HEK293 (cell line): ENCODE measurements around the gene AFF1.

Experiments
- ATF2 ChIP-seq: fragments of 450-650 bp; formaldehyde crosslinking; IDR thresholded peaks from 2 replicates; pipeline ENCODE4 v1.5.1; 2016; ENCODE audit warnings: missing biosample characterization, missing genetic modification characterization, low read depth
- ELK4 ChIP-seq: IDR thresholded peaks from 2 replicates; pipeline ENCODE4 v1.6.1; 2011; ENCODE audit warnings: mild to moderate bottlenecking, low read depth, low read length, borderline replicate concordance
- GLI2 ChIP-seq: fragments of 450-650 bp; formaldehyde crosslinking; IDR thresholded peaks from 2 replicates; pipeline ENCODE4; 2017; ENCODE audit warnings: missing biosample characterization, missing genetic modification characterization, low read depth, borderline replicate concordance
- KLF10 ChIP-seq: fragments of 450-650 bp; IDR thresholded peaks from 2 replicates; pipeline ENCODE4 v1.5.1; 2018; ENCODE audit warnings: missing biosample characterization, mild to moderate bottlenecking, missing genetic modification characterization
- SP2 ChIP-seq: fragments of 450-650 bp; formaldehyde crosslinking; IDR thresholded peaks from 2 replicates; pipeline ENCODE4 v1.5.1; 2016; ENCODE audit warnings: missing biosample characterization, missing genetic modification characterization
- YY1 ChIP-seq: fragments of 450-650 bp; formaldehyde crosslinking; IDR thresholded peaks from 2 replicates; pipeline ENCODE4 v1.5.1; 2018; ENCODE audit warnings: missing biosample characterization, missing genetic modification characterization
- ZBTB1 ChIP-seq: fragments of 450-650 bp; formaldehyde crosslinking; IDR thresholded peaks from 2 replicates; pipeline ENCODE4 v1.5.1; 2016; ENCODE audit warnings: missing biosample characterization, missing genetic modification characterization
- ZBTB21 ChIP-seq: fragments of 450-650 bp; formaldehyde crosslinking; IDR thresholded peaks from 2 replicates; pipeline ENCODE4 v1.5.1; 2017; ENCODE audit warnings: missing biosample characterization, missing genetic modification characterization
- ZNF18 ChIP-seq: fragments of 450-650 bp; formaldehyde crosslinking; IDR thresholded peaks from 2 replicates; pipeline ENCODE4 v1.5.1; 2016; ENCODE audit warnings: missing biosample characterization, missing genetic modification characterization
- ZNF19 ChIP-seq: fragments of 450-650 bp; formaldehyde crosslinking; IDR thresholded peaks from 2 replicates; pipeline ENCODE4; 2016; ENCODE audit warnings: missing biosample characterization, missing genetic modification characterization, low read depth
- ZNF513 ChIP-seq: fragments of 450-650 bp; IDR thresholded peaks from 2 replicates; pipeline ENCODE4 v1.5.1; 2018; ENCODE audit warnings: missing biosample characterization, missing genetic modification characterization
- ZNF704 ChIP-seq: fragments of 450-650 bp; formaldehyde crosslinking; IDR thresholded peaks from 2 replicates; pipeline ENCODE4 v1.5.1; 2016; ENCODE audit warnings: missing biosample characterization, missing genetic modification characterization
- ZNF747 ChIP-seq: fragments of 450-650 bp; formaldehyde crosslinking; IDR thresholded peaks from 2 replicates; pipeline ENCODE4 v1.5.1; 2016; ENCODE audit warnings: missing biosample characterization, missing genetic modification characterization

GRCh38 chr4:87074121-87074488 lies 139.3 kb downstream of the AFF1 start:
- TF ChIP-seq ZNF704 (tag by site-specific recombination), result no peak
- no peak for TF ChIP-seq ZNF18 (tag by site-specific recombination)
- no peak for TF ChIP-seq SP2 (tag by site-specific recombination)
- no peak for TF ChIP-seq ZNF513
- no peak for TF ChIP-seq ZNF747 (tag by site-specific recombination)
- TF ChIP-seq GLI2 (tag by site-specific recombination), result no peak
- no peak for TF ChIP-seq YY1 (tag by site-specific recombination)
- TF ChIP-seq ZNF19 (tag by site-specific recombination), result no peak
- TF ChIP-seq ELK4, result no peak
- TF ChIP-seq KLF10 (tag by site-specific recombination), result no peak
- TF ChIP-seq ATF2, result no peak
- no peak for TF ChIP-seq ZBTB1 (tag by site-specific recombination)
- no peak for TF ChIP-seq ZBTB21
